H1 (cell line): ENCODE measurements around the gene MEF2C. TPM values are rescaled to one million over a fixed set of nuclear protein-coding genes. Genes with fewer than 3 reads are reported as not detected.

Source experiments
- CTCF ChIA-PET: fragments of 300-600 bp; sonication (Branson Sonifier 250); formaldehyde crosslinking; loops from one replicate; lab custom pipeline; 2021; ENCODE audit not compliant: partially characterized antibody; lab: Charles Lee
- POLR2A ChIA-PET: fragments of 300-600 bp; sonication (Branson Sonifier 250); formaldehyde crosslinking; loops from one replicate; lab custom pipeline; 2021; ENCODE audit warnings: inconsistent platforms; ENCODE audit not compliant: partially characterized antibody; lab: Charles Lee
- DNase-seq, 2 experiments: peaks; one replicate each; pipeline versions ENCODE4 v3.0.0 to v3.0.0-alpha.2; 2010 to 2022; ENCODE audit warnings: low spot score in 2 of 2, low read depth in 1 of 2, mixed read lengths in 1 of 2
- FAIRE-seq: peaks from 2 replicates; lab custom pipeline; 2011; peaks lifted over from hg19 to GRCh38; lab: Jason Lieb, UNC
- H2AFZ ChIP-seq: 2 replicates; pipeline ENCODE4 v1.8.1; 2012; ENCODE audit warnings: low read length, inconsistent platforms
- H2AK5ac ChIP-seq: 2 replicates; pipeline ENCODE4 v1.6.1; 2013; ENCODE audit warnings: low read depth, low read length
- H2BK120ac ChIP-seq: replicated peaks from 2 replicates; pipeline ENCODE3; 2013; ENCODE audit warnings: low read depth, low read length, inconsistent platforms
- H2BK12ac ChIP-seq: 2 replicates; pipeline ENCODE4 v1.6.1; 2013; ENCODE audit warnings: low read depth, low read length
- H2BK15ac ChIP-seq: 2 replicates; pipeline ENCODE4 v1.6.1; 2013; ENCODE audit warnings: low read length
- H2BK20ac ChIP-seq: 2 replicates; pipeline ENCODE4 v1.6.1; 2013; ENCODE audit warnings: low read length
- H2BK5ac ChIP-seq: 2 replicates; pipeline ENCODE4 v1.6.1; 2013; ENCODE audit warnings: low read depth, low read length
- H3K14ac ChIP-seq: 2 replicates; pipeline ENCODE4 v1.6.1; 2013; ENCODE audit warnings: inconsistent platforms; ENCODE audit not compliant: insufficient read length
- H3K18ac ChIP-seq: 2 replicates; pipeline ENCODE4 v1.6.1; 2013; ENCODE audit warnings: low read length; ENCODE audit errors: extremely low read depth
- H3K23ac ChIP-seq: 2 replicates; pipeline ENCODE4 v1.6.1; 2013; ENCODE audit warnings: inconsistent platforms; ENCODE audit not compliant: insufficient read length
- H3K23me2 ChIP-seq: 2 replicates; pipeline ENCODE4 v1.6.1; 2013; ENCODE audit warnings: low read depth, low read length
- H3K27ac ChIP-seq: 2 replicates; pipeline ENCODE4 v1.6.1; 2011; ENCODE audit warnings: low read depth, low read length, inconsistent platforms
- H3K27me3 ChIP-seq, 4 experiments: replicated peaks in 1 of 4; 1 replicate in 1 of 4; 2 replicates in 3 of 4; pipeline versions ENCODE4 v1.6.1 to v1.8.1; 2011 to 2013; ENCODE audit warnings: low read length in 3 of 4, mild to moderate bottlenecking in 3 of 4, inconsistent platforms in 2 of 4, mixed read lengths in 2 of 4, moderate library complexity in 1 of 4; ENCODE audit not compliant: control insufficient read depth in 3 of 4, insufficient read depth in 3 of 4; ENCODE audit errors: extremely low read depth in 1 of 4
- H3K36me3 ChIP-seq, 4 experiments: 2 replicates each; pipeline versions ENCODE4 v1.6.1 to v1.8.1; 2011 to 2013; ENCODE audit warnings: mild to moderate bottlenecking in 4 of 4, low read length in 3 of 4, moderate library complexity in 2 of 4, control low read depth in 1 of 4, inconsistent platforms in 1 of 4; ENCODE audit not compliant: insufficient read depth in 4 of 4, control insufficient read depth in 2 of 4
- H3K4ac ChIP-seq: replicated peaks from 2 replicates; pipeline ENCODE3; 2013; ENCODE audit warnings: low read length, low read depth, mixed read lengths, inconsistent platforms; ENCODE audit not compliant: insufficient read length
- H3K4me1 ChIP-seq, 4 experiments: replicated peaks in 1 of 4; 1 replicate in 1 of 4; 2 replicates in 3 of 4; pipeline versions ENCODE4 v1.6.1 to v1.8.1; 2011 to 2013; ENCODE audit warnings: low read length in 3 of 4, inconsistent platforms in 2 of 4, mixed read lengths in 1 of 4; ENCODE audit not compliant: insufficient read depth in 4 of 4, control insufficient read depth in 3 of 4
- H3K4me2 ChIP-seq, 2 experiments: 2 replicates each; pipeline versions ENCODE4 v1.6.1 to v1.8.1; 2011 to 2013; ENCODE audit warnings: low read depth in 2 of 2, low read length in 2 of 2, control low read depth in 1 of 2, inconsistent platforms in 1 of 2, mild to moderate bottlenecking in 1 of 2; ENCODE audit not compliant: insufficient read depth in 1 of 2
- H3K4me3 ChIP-seq, 4 experiments: fragments of 200-600, 300-600 bp in 1 of 4; sonication (generic), shearing (Covaris generic), sonication (Bioruptor Twin) in 1 of 4; 2 replicates each; pipeline versions ENCODE4 v1.5.1 to v1.8.1; 2011 to 2016; ENCODE audit warnings: low read length in 4 of 4, low read depth in 3 of 4, control low read depth in 2 of 4, inconsistent platforms in 2 of 4, mild to moderate bottlenecking in 2 of 4, mixed read lengths in 1 of 4, moderate library complexity in 1 of 4; ENCODE audit not compliant: insufficient read depth in 2 of 4; ENCODE audit errors: extremely low read depth in 1 of 4
- H3K56ac ChIP-seq: replicated peaks from 2 replicates; pipeline ENCODE3; 2013; ENCODE audit warnings: low read depth, mild to moderate bottlenecking, mixed read lengths, low read length, inconsistent platforms; ENCODE audit not compliant: insufficient read length
- H3K79me1 ChIP-seq: 2 replicates; pipeline ENCODE4 v1.6.1; 2013; ENCODE audit warnings: low read depth, low read length, control low read depth
- H3K79me2 ChIP-seq, 2 experiments: 2 replicates each; pipeline versions ENCODE4 v1.6.1 to v1.8.1; 2012 to 2013; ENCODE audit warnings: low read length in 2 of 2, mild to moderate bottlenecking in 2 of 2, inconsistent platforms in 1 of 2; ENCODE audit not compliant: insufficient read depth in 2 of 2, control insufficient read depth in 1 of 2
- H3K9ac ChIP-seq, 4 experiments: replicated peaks in 1 of 4; 1 replicate in 1 of 4; 2 replicates in 3 of 4; pipeline versions ENCODE4 v1.6.1 to v1.8.1; 2011 to 2013; ENCODE audit warnings: low read depth in 3 of 4, low read length in 3 of 4, control low read depth in 2 of 4, mild to moderate bottlenecking in 2 of 4, moderate library complexity in 2 of 4, inconsistent platforms in 1 of 4; ENCODE audit errors: extremely low read depth in 1 of 4
- H3K9me3 ChIP-seq, 2 experiments: 2 replicates each; pipeline versions ENCODE4 v1.6.1 to v1.8.1; 2012 to 2013; ENCODE audit warnings: mild to moderate bottlenecking in 2 of 2, moderate library complexity in 2 of 2, control low read depth in 1 of 2, inconsistent platforms in 1 of 2, low read depth in 1 of 2, low read length in 1 of 2, mixed read lengths in 1 of 2; ENCODE audit not compliant: insufficient read depth in 2 of 2
- H4K20me1 ChIP-seq, 2 experiments: replicated peaks in 1 of 2; 2 replicates each; pipeline versions ENCODE3 to v1.8.1; 2011 to 2013; ENCODE audit warnings: inconsistent platforms in 2 of 2, low read length in 2 of 2, mild to moderate bottlenecking in 1 of 2; ENCODE audit not compliant: insufficient read depth in 2 of 2, control insufficient read depth in 1 of 2
- H4K5ac ChIP-seq: 2 replicates; pipeline ENCODE4 v1.6.1; 2013; ENCODE audit warnings: low read length, low read depth, mixed read lengths, inconsistent platforms; ENCODE audit not compliant: insufficient read length
- H4K8ac ChIP-seq: 2 replicates; pipeline ENCODE4 v1.8.0; 2013; ENCODE audit warnings: mild to moderate bottlenecking, moderate library complexity, low read length, inconsistent platforms; ENCODE audit not compliant: insufficient read depth; ENCODE audit errors: extremely low read depth
- H4K91ac ChIP-seq: replicated peaks from 2 replicates; pipeline ENCODE3; 2013; ENCODE audit warnings: low read length, mixed read lengths, inconsistent platforms; ENCODE audit not compliant: insufficient read length
- CBX5 ChIP-seq: fragments of 300-800, 300-1000 bp; sonication (generic); IDR thresholded peaks from 2 replicates; pipeline ENCODE4 v1.7.1; 2016; ENCODE audit warnings: antibody characterized with exemption, low read length, low read depth
- HDAC2 ChIP-seq, 2 experiments: fragments of 300-600 bp in 1 of 2; sonication (generic) in 1 of 2; IDR thresholded peaks; 2 replicates each; pipeline ENCODE4 v1.6.1; 2011 to 2012; ENCODE audit warnings: low read depth in 2 of 2, low read length in 2 of 2, mild to moderate bottlenecking in 2 of 2, moderate library complexity in 2 of 2, borderline replicate concordance in 1 of 2, inconsistent platforms in 1 of 2
- HDAC6 ChIP-seq: IDR thresholded peaks from one replicate; pipeline ENCODE4 v1.7.1; 2012; ENCODE audit warnings: low read depth, mild to moderate bottlenecking, inconsistent platforms, low read length, moderate library complexity
- KDM1A ChIP-seq: fragments of 200-600, 300-600 bp; sonication (generic); IDR thresholded peaks from 2 replicates; pipeline ENCODE4 v1.7.1; 2016; ENCODE audit warnings: mild to moderate bottlenecking, low read length, borderline replicate concordance
- MAFK ChIP-seq: IDR thresholded peaks from 2 replicates; pipeline ENCODE4 v1.6.1; 2012; ENCODE audit warnings: low read depth, mild to moderate bottlenecking, improper control_type of control experiment, low read length
- POLR2A ChIP-seq, 2 experiments: IDR thresholded peaks; 1 replicate in 1 of 2; 2 replicates in 1 of 2; pipeline ENCODE4 v1.6.1; 2011; ENCODE audit warnings: low read depth in 2 of 2, low read length in 2 of 2, mild to moderate bottlenecking in 2 of 2; ENCODE audit errors: control extremely low read depth in 1 of 2
- RAD21 ChIP-seq, 2 experiments: IDR thresholded peaks in 1 of 2; conservative IDR thresholded peaks in 1 of 2; 2 replicates each; pipeline ENCODE4 v1.6.1; 2011; ENCODE audit warnings: low read depth in 2 of 2, low read length in 2 of 2, improper control_type of control experiment in 1 of 2, inconsistent platforms in 1 of 2, mild to moderate bottlenecking in 1 of 2, moderate library complexity in 1 of 2
- RNF2 ChIP-seq: fragments of 200-900, 300-1000 bp; sonication (generic); IDR thresholded peaks from 2 replicates; pipeline ENCODE4 v1.7.1; 2016; ENCODE audit warnings: borderline replicate concordance, low read depth, mild to moderate bottlenecking, antibody characterized with exemption, low read length; ENCODE audit not compliant: poor library complexity, severe bottlenecking; ENCODE audit errors: missing control alignments
- SUZ12 ChIP-seq: fragments of 200-600 bp; sonication (generic); IDR thresholded peaks from 2 replicates; pipeline ENCODE4 v1.6.1; 2012; ENCODE audit warnings: mild to moderate bottlenecking, inconsistent platforms, low read length, moderate library complexity, mixed read lengths
- YY1 ChIP-seq: IDR thresholded peaks from 2 replicates; pipeline ENCODE4 v1.6.1; 2011; ENCODE audit warnings: low read depth, mild to moderate bottlenecking, low read length
- WGBS, 2 experiments: shearing (Covaris generic) in 1 of 2; methylation state at CpG; one replicate each; pipeline versions ENCODE4 v1.1.6 to v1.1.7; 2013 to 2015; ENCODE audit warnings: low lambda C conversion rate in 2 of 2, mixed read lengths in 2 of 2, inconsistent platforms in 1 of 2, low coverage in 1 of 2, missing lambda C conversion rate in 1 of 2; ENCODE audit not compliant: insufficient replicate concordance in 2 of 2, insufficient coverage in 1 of 2, insufficient read length in 1 of 2; ENCODE audit errors: extremely low coverage in 1 of 2, missing lambda C conversion rate in 1 of 2; 5-methylcytosine and 5-hydroxymethylcytosine counted together
- polyA plus RNA-seq, 7 experiments: library from polyadenylated mRNA; depleted of rRNA in 3 of 7; stranded (reverse) in 5 of 7; unstranded in 2 of 7; fragments of >200 nt in 5 of 7; fragments of 200-250 nt in 2 of 7; gene quantifications; 1 replicate in 5 of 7; 2 replicates in 1 of 7; 4 replicates in 1 of 7; pipeline versions ENCODE4 v1.2.1 to v1.2.3, GENCODE V29; 2011 to 2013; ENCODE audit warnings: missing spikeins in 2 of 7, mixed read lengths in 2 of 7
- total RNA-seq: library from RNA; stranded (reverse); fragmentation: NEBNext Ultra II Directional; extraction: Animal tissue kit (Norgen Biotek cat#: 25700); gene quantifications from 2 replicates; pipeline ENCODE4 v1.2.1, GENCODE V29; 2021

MEF2C gene
- total and polyA plus RNA-seq, 2 of the 8 experiments (the other 6 are each of a cell fraction or from before 2014, with no cell fraction given) = 0.59 to 0.99 TPM

DNA sequence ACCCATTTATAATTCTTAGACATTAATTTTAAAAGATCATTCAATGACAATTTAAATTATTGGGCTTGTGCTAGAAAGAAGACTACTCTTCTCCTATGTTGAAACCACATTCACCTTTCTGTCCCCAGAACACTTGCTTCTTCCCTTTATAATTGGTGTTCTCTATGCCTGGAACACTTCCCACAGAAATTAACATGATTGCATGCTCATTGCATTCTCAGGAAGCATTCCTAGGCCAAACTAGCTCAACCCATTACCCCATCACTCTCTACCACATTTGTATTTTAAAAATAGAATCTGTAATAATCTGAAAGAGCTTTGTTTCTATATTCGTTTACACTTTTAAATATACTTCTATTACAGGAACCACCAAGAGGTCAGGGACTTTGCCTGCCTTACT, 184.7 kb downstream of the MEF2C start:
- Histone ChIP-seq H3K23me2 (no peaks in the 10 kb centered on the region), H3K27ac (no peak overlapping the region), H3K4me2 (no peak overlapping the region), H2BK5ac (no peak overlapping the region), H3K4ac (no peak overlapping the region), H3K4me3 (no peak overlapping the region), H3K18ac (no peak overlapping the region), H3K79me1 (no peaks in the 10 kb centered on the region), H4K5ac (no peak overlapping the region), H3K79me2 (no peaks in the 10 kb centered on the region), H3K56ac (no peak overlapping the region), H3K36me3 (no peaks in the 10 kb centered on the region), H2BK120ac (no peak overlapping the region)
- DNase-seq = no peak
- WGBS, 2 experiments = 86% methylated on average over 1 of the region's 1 CpG; no CpG with 5 or more reads in 1 of the 2 experiments
- TF ChIP-seq MAFK (no peak), HDAC2 (IDR thresholded peaks at IDR 0.05; ENCODE audit: borderline replicate concordance in 1 of 2, low read depth in 2 of 2, low read length in 2 of 2) (no peak), YY1 (no peak), RNF2 (no peak), RAD21 (IDR thresholded peaks at IDR 0.05 in 1 of 2, conservative IDR thresholded peaks at IDR 0.05 in 1 of 2; ENCODE audit: low read depth in 2 of 2, low read length in 2 of 2) (no peak), SUZ12 (no peak), CBX5 (no peak), KDM1A (no peak), POLR2A (IDR thresholded peaks at IDR 0.05; ENCODE audit: control extremely low read depth in 1 of 2, low read depth in 2 of 2, low read length in 2 of 2) (no peak), HDAC6 (no peak)
- TF ChIP-seq, all 59 proteins: peak for 0
- H2BK15ac ChIP-seq = no peak overlapping the region
- ChIA-PET CTCF (interaction anchor here (0.7 to 4.2 kb wide), 5 partner anchors 10 to 30 kb away, joined by 3 to 25 read pairs (median 11); no protein-coding TSS in a partner anchor), POLR2A (no interaction called here)
- no peak overlapping the region for H3K14ac ChIP-seq
- H2AK5ac ChIP-seq = no peak overlapping the region
- H3K23ac ChIP-seq = no peak overlapping the region
- no peak for FAIRE-seq
- no peak overlapping the region for H2BK12ac ChIP-seq
- H2BK20ac ChIP-seq = no peak overlapping the region
- peaks cover 10 to 20% (median 12%) of the 10 kb centered on the region in 4 experiments for H3K4me1 ChIP-seq
- no peaks in the 10 kb centered on the region; a peak in 1 of 4 replicates for H3K9me3 ChIP-seq
- no peak overlapping the region for H4K91ac ChIP-seq
- H3K9ac ChIP-seq = no peak overlapping the region
- no peak overlapping the region for H4K8ac ChIP-seq
- peaks cover 22 to 28% (median 26%) of the 10 kb centered on the region in 4 experiments for H3K27me3 ChIP-seq
- H4K20me1 ChIP-seq = peaks cover 0 to 4% of the 10 kb centered on the region in 2 experiments
- no peak overlapping the region for H2AFZ ChIP-seq
